HG03521 (cell line): ENCODE data around the gene TTC33.
"Not testable (repeated sequence)": the region's sequence is repeated elsewhere in the genome, so short reads cannot be mapped to it uniquely, and the experiment has no call there.

Experiments
- ATAC-seq: cut with Tn5 transposase; IDR thresholded peaks from one replicate; pipeline ENCODE4 v1.9.1; 2021; ENCODE audit warnings: mild to moderate bottlenecking, moderate library complexity; ENCODE audit not compliant: unreplicated experiment

The TTC33 gene

DNA sequence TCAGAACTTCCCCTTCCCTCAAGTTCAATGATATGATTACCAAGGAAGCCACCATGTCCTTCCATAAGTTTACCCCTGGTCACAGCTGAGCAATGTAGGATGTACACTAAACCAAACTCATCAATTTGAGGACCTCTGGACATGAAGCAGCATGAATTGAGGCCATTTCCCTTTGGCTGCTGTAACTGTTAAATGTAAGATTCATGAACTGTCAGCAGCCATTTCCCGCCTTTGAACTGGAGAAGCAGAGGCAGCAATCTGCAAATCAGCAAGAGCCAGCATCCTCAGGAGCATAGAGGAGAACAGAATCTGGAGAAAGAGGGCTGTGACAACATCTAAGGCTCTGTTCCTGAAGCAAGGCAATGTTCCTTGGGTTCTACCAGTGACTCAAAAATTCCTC, 180.3 kb downstream of the TTC33 start:
- ATAC-seq = no peak

DNA sequence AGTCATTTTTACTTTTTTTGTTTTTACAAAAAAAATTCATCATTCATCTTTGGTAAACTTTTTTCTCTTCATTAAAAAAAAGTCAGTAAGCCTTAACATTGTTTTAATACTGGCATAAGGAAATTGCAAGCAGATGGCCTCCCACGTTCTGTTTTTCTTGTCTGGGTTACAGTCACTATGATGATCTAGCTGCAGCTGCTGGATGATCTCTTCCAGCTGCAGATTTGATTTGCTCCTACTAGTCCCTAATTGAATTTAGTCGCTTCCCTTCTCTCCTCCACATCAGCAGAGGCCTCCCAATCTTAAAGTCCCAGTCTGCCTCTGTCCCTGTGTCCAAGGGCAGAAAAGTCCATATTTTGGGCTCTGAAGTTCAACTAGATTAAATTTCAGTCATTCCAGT, 182.8 kb downstream of the TTC33 start:
- no peak for ATAC-seq

DNA sequence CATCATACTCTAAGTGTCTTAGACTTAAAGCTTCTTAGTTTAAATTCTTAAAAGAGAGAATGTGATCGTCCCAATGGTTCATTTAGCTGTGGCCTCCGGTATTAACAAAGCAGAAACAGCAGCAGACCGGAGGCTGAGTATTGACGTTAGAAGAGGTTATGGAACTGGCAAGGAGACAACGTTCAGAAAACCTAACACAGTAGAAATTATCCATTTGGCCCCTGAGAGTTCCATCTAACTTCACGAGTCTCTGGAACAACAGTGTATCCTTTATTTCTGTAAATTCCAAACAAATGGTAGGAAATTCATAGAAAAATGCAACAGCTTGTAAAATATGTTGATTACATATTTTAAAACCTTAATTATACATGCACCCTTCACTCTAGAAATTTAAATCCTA, 183.4 kb downstream of the TTC33 start:
- no peak for ATAC-seq

DNA sequence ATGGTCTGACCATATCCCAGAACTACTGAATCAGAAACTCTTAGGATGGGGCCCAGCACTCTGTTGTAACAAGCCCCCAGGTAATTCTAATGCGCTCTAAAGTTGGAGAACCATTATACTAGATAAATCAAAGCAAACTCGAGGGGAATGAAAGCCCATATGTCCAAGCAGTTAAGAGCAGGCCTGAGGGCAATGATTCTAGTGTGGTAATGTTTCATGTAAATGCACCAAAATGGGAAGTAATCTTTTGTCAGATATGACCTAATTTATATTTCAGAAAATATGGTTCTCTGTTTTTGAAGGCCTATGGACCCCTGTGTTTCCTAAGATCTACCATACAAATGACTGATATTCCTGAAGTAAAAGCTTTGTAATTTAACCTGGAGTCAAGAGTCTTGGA, 184.0 kb downstream of the TTC33 start:
- ATAC-seq = no peak

DNA sequence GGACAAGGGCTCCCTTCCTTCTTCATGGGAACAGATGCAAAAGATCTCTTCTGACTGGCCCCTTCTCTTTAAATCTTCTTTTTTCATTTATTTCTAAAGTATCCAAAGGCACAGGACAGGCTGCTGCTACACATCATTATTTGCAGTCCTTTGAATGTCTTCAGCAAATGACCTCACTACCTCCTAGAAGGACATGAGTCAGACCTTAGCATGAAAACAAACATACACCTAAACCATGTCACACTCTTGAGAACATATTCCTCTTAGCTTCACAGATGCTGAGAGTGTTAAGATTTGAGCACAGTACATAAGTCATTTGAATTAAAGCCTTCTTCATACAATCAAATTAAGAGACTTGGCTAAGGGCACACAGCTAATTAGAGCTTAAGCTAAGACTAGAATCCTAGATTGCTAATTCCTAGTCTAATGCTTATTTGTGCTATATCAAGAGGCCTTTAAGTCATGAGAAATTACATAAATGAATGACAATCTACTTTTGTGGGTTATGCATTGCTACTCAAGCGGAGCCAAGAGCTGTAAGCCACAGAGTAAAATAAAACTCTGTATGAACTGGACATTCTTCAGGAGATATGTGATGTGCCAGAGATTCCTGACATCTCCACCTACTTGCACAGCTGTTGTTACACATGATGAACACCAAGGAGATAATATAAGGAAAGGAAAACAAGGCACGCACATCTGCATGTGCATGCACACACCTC, 185.2 kb downstream of the TTC33 start:
- peak; percentile 81 for ATAC-seq

DNA sequence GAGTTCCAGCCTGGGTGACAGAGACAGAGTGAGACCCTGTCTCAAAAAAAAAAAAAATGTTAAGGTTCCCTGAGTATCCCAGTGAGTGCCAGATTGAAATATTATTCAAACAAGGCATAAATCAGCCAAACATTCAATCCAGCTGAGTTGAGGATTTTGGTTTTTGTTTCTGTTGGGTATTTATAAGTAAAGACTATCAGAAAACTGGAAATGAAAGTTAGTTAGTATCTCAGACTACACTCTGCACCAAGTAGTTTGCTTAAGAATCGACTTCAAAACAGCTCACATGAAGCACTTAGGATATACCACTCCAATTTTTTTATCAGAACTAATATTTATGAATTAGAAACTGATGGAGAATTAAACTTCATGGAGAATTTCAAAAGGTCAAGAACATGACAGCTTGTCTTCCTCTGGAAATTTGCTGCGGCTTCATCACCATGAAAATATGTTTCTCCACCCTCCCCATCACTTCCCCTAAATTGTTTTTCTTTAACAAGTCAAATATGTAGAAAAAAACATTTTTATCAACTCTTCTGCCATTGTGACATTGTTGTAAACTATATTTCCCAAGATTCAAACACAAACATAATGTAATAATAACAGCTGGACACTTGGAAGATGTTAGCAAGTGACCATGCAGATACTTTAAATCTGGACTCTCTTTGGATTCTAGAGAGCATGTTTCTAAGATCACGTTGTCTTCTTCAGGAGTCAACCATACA, 186.1 kb downstream of the TTC33 start:
- peak; percentile 54 for ATAC-seq

DNA sequence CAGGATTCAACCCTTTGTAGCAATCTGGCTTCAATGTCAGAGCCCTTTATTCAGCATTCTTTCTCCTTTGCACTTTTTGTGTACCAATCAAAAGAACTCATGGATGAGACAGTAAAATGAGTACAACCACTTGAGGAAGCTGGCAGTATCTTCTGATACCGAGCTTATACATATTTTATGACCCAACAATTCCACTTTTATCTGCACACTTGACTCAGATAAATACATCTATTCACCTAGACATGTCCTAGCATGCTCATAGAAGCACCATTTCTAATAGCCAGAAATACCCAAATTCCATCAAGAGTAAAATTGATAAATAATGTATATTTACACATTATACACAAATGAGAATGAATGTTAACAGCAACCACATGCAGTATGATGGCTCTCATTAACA, 187.2 kb downstream of the TTC33 start:
- no peak for ATAC-seq

DNA sequence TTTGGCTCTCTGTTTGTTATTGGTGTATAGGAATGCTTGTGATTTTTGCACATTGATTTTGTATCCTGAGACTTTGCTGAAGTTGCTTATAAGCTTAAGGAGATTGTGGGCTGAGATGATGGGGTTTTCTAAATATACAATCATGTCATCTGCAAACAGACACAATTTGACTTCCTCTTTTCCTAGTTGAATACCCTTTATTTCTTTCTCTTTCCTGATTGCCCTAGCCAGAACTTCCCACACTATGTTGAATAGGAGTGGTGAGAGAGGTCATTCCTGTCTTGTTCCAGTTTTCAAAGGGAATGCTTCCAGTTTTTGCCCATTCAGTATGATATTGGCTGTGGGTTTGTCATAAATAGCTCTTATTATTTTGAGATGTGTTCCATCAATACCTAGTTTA, 192.6 kb downstream of the TTC33 start:
- ATAC-seq = not testable (repeated sequence)

DNA sequence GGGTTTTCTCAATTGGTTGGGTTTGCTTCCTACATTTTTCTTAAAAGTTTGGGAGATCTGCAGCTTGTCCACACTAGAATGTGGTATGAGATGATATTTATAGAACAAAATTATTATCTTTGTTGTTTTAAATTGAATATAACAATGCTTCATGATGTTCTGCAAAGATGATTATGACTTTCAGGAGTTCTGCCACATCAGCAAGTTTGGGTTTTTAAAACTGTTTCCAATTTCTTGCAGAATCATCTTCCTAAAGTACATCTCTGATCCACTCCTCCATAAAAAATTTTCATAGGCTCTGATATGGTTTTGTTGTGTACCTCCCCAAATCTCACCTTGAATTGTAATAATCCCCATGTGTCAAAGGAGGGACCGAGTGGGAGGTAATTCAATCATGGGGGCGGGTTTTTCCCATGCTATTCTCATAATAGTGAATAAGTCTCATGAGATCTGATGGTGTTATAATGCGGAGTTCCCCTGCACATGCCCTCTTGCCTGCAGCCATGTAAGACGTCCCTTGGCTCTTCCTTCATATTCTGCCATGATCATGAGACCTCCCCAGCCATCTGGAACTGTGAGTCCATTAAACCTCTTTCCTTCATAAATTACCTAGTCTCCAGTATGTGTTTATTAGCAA, 195.2 kb downstream of the TTC33 start:
- no peak for ATAC-seq

DNA sequence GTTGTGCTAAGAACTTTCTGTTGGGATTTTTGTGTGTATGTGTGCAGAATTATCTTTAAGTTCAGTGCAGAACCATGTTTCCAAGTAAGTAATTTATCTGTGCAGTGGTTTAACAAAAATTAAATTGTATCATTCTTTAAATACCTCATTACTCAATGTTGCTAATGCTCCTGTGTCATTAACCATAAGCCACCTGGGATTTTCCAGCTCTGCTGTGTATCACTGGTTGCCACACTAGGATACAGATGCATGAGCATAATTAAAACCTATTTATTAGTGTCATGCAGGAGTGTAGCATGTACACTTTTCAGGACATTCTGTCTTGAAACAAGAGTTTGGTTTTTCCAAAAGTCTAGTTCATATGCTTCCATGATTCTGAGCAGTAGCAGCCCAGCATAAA, 196.5 kb downstream of the TTC33 start:
- ATAC-seq = no peak

DNA sequence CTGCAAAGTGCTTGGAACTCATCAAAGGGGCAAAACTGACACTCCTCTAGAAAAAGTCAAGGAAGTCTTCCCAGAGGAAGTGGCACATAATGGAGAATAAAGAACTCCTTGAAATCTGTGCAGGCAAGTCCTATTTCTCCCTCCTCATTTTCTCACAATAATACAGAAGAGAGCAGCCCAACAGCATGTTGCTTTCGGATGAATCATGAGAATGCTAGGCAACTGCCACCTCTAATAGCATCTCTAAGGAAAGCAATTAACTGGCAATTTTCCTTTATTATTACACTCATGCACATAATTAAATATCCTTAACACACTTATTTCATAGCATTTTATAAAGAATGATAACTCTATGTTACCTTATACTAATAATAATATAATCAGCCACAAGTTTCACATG, 198.3 kb downstream of the TTC33 start:
- ATAC-seq = no peak

DNA sequence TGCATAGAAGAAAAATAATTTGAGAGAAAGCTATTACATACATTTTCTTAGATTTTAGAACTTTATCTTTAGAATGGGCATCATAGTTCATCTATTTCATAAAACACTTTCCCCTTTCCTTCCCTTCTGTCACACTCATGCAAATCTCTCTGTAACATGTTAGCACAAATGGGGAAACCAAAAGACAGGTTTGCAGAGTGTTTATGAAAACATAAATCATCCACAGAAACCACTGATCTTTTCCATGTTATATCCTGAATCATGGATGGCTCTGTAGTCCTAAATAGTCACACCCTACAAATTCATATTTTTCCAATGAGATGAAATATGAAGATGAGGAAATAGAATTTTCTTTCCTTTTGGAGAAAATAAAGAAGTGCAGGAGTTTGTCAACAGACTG, 198.9 kb downstream of the TTC33 start:
- no peak for ATAC-seq

DNA sequence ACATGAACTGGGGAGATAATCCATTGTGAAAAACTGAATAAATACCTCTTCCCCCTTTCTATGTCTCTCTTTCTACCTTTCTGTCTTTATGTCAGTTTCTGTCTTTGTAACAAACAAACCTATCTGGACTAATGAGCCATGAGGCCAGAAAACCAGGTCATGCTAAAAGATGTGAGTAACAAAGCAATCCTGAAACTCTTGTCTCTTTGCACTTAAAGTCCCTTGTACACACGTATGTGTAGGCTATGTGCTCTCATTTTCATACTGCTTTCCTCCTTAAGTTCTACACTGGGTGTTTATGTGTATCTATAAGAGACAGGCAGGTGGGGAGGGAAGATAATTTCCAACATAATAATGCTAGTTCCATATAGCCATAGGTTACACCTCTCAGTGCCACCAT, 199.9 kb downstream of the TTC33 start:
- ATAC-seq = no peak

DNA sequence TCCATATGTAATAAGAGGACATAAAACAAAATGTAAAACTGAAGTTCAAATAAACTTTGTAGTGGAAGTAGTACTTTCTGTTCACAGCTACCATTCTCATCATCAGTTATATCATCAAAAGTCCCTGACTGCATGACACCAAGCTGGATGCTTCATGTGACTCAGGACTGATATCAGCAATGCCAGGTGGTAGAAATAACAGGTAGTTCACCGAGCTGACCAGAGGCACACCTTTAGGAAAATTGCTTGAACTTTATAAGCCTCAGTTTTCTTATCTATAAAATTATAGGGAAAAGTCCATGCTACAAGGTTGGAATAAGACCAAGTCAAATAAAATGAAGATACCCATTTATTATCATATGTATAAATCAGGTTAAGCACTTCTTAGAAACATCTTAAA, 200.9 kb downstream of the TTC33 start:
- ATAC-seq = no peak

DNA sequence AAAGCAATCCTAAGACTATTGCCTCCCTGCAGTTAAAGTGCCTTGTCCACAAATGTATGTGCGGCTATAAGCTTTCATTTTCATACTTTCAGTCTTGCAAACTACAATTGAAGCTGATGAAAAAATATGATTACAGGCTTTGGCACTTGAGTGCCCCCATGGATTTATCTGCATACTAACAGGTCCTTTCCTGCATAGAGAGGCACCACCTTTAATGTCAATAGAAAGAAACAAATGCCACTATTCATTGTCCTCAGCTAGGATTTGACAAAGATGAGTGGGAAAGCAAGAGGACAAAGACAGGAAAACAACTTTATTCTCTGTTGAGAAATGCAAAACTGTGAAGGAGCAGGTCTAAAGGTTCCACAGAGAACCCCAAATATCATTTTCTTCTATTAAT, 201.7 kb downstream of the TTC33 start:
- ATAC-seq = no peak

DNA sequence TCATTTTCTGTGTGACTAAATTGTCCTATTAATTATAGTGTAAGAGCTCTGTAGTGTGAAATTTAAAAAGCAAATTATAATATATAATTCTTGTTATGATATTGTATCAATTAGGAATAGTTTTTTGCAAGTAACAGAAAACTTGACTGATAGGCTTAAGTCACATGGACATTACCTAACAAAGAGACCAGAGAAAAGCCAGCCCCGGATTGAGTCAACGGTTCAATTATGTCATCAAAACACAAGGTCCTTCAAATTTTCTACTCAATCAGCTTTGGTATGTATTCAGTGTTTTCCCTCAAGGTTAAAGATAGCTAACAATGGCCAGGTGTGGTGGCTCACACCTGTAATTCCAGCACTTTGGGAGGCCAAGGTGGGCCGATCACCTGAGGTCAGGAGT, 202.8 kb downstream of the TTC33 start:
- no peak for ATAC-seq

DNA sequence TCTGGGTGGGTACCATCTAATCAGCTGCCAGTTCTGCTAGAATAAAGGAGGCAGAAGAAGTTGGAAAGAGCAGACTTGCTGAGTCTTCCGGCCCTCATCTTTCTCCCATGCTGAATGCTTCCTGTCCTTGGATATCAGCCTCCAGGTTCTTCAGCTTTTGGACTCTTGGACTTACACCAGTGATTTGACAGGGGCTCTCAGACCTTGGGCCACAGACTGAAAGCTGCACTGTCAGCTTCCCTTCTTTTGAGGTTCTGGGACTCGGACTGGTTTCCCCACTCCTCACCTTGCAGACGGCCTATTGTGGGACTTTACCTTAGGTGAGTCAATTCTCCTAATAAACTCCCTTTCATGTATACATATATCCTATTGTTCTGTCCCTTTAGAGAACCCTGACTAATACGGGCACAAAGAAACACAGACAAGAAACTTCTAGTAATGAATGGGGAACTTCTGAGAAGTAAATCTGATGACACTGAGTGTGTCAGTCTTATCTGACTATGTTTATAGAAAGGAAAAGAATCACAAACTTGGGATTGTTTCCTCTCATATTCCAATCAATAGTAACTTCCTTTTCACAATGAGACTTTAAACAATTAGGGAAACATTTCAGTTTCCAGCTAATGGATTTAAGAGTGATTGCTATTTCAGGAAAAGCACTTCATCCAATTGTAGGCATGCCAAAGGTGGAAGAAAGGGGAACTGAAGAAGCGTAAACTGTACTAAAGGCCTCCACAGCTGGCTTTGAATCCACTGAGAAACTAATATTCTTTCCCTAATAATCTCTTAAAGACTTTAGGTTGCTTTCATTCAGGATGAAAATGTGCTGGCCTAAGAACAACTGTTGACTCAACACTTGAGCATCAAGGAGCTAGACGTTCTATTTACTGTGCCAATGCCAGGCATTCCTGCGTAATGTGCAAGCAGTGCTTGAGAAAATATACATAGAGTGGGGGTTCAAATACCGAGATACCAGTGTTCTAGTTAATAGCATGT, 204.0 kb downstream of the TTC33 start:
- ATAC-seq = no peak

DNA sequence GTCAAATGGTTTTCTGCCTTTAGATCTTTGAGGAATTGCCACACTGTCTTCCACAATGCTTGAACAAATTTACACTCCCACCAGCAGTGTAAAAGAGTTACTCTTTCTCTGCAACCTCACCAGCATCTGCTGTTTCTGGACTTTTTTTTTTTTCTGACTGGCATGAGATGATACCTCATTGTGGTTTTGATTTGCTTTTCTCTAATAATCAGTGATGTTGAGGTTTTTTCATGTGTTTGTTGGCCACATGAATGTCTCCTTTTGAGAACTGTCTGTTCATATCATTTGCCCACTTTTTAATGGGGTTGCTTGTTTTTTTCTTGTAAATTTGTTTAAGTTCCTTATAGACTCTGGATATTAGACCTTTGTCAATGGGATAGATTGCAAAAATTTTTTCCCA, 205.3 kb downstream of the TTC33 start:
- ATAC-seq = no peak

DNA sequence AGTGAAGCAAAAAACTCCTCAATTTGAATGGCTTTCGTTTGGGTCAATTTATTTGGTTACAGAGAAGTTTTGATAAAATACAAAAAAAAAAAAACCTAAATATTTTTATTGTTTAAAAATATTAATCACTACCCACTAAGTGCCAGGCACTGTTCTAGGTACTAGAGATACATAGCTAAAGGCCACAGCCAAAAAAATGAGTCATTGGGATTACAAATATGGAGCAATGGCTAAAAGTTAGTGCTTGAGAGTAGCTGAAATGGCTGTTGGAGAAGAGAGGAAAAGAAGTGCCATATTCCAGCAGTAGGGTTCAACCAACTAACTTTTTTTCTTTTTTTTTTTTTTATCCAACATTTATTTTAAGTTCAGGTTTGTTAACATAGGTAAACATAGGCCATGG, 206.1 kb downstream of the TTC33 start:
- ATAC-seq = no peak

DNA sequence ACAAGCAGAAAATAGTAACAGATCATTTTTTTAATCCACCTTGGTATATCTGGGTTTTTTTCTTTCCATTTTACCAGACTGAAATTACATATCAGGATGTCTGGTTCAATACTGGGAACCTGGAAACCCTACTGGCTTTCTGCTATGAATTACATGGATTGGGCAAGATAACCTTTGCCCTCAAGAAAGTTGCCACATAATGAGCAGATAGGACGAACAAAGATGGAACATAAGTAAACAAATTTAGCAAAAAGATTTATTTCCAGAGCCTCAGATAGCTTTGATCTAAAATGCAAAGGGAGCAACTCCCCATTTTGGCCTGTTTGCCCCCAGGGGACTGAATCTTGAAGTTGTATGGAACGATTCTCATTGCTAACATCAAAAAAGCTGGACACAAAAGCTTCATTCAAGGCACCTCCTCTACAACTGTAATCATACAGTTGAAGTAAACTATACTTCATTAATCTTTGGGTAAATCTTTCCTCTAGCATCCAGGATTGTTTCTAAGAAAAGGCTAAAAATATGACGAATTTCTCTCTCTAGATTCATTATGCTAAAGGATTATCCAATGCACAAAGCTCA, 207.7 kb downstream of the TTC33 start:
- no peak for ATAC-seq

DNA sequence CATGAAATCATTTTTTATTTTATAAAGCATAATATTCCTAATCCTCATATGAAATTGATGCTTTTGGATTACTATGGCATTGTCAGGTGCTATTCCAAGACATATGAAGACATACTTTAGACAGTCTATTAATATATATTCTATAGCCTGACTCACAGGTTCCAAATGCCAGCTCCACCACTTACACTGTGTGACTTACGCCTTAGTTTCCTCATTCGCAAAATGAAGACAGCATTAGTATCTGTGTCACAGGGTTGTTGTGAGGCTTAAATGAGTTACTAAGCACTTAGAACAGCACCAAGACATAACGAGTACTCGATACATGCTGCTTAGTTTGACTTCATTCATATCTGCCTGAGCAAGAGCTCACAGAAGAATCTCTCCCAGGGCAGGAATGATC, 208.2 kb downstream of the TTC33 start:
- no peak for ATAC-seq
